C4-2B (cell line): ENCODE results near the gene OR52B6.

Experiments used
- H3K27ac ChIP-seq: fragments of 450-650 bp; 2 replicates; pipeline ENCODE4 v1.5.1; 2017
- CTCF ChIP-seq: fragments of 450-650 bp; conservative IDR thresholded peaks from 2 replicates; pipeline ENCODE4 v1.5.1; 2017; ENCODE audit warnings: mild to moderate bottlenecking
- ZFX ChIP-seq: fragments of 450-650 bp; IDR thresholded peaks from 2 replicates; pipeline ENCODE4 v1.6.1; 2017

The OR52B6 gene

GRCh38 chr11:5611627-5612026, 30.9 kb downstream of the OR52B6 start:
- TF ChIP-seq CTCF (peak; percentile 20), ZFX (no peak)
- H3K27ac ChIP-seq: no peak overlapping the region

- TF ChIP-seq ZFX (no peak), CTCF (no peak)
- no peak overlapping the region for H3K27ac ChIP-seq
Observed at GRCh38 chr11:5618807-5619206, 38.1 kb downstream of the OR52B6 start.

GRCh38 chr11:5620651-5621521, 40.2 kb downstream of the OR52B6 start:
- H3K27ac ChIP-seq: no peak overlapping the region; the same call in 1 of the 2 replicates
- no peak for TF ChIP-seq CTCF
- TF ChIP-seq ZFX: no peak

- TF ChIP-seq CTCF (no peak), ZFX (no peak)
- no peak overlapping the region for H3K27ac ChIP-seq
Observed at GRCh38 chr11:5621580-5621979, 40.9 kb downstream of the OR52B6 start.

- no peak overlapping the region for H3K27ac ChIP-seq
- TF ChIP-seq CTCF: no peak
- no peak for TF ChIP-seq ZFX
Observed at GRCh38 chr11:5622802-5623201, 42.1 kb downstream of the OR52B6 start.

- no peak for TF ChIP-seq CTCF
- TF ChIP-seq ZFX: no peak
- no peak within 1 kb of the TSS for H3K27ac ChIP-seq
Observed at GRCh38 chr11:5624489-5625279, 44.0 kb downstream of the OR52B6 start, which contains the start of gene TRIM34. TSS of gene TRIM34 (plus strand) at chr11:5625001. CDS start at chr11:5632332, 7,331 bp downstream.

GRCh38 chr11:5625281-5625680, 44.6 kb downstream of the OR52B6 start:
- no peak overlapping the region for H3K27ac ChIP-seq
- no peak for TF ChIP-seq ZFX
- no peak for TF ChIP-seq CTCF
